SU-DHL-6 (cell line): Measurements from ENCODE around the gene DEAF1.

ENCODE experiments used
- CTCF ChIP-seq: fragments of 200-600 bp; sonication (generic); IDR thresholded peaks from one replicate; pipeline ENCODE4 v1.5.1; 2017; ENCODE audit warnings: antibody characterized with exemption, mild to moderate bottlenecking, low read length, moderate library complexity; ENCODE audit not compliant: insufficient read depth, poor library complexity, severe bottlenecking
- EZH2phosphoT487 ChIP-seq: fragments of 200-600 bp; sonication (generic), shearing (Covaris generic); conservative IDR thresholded peaks from 2 replicates; pipeline ENCODE4 v1.6.1; 2018; ENCODE audit warnings: mild to moderate bottlenecking, antibody characterized with exemption, low read length, moderate library complexity, mixed read lengths

- no peak for TF ChIP-seq CTCF
- no peak for TF ChIP-seq EZH2phosphoT487
Measured at GRCh38 chr11:617912-618682, 76.9 kb downstream of the DEAF1 start.
